ENCODE data around the gene AZU1.

Gene AZU1

DNA sequence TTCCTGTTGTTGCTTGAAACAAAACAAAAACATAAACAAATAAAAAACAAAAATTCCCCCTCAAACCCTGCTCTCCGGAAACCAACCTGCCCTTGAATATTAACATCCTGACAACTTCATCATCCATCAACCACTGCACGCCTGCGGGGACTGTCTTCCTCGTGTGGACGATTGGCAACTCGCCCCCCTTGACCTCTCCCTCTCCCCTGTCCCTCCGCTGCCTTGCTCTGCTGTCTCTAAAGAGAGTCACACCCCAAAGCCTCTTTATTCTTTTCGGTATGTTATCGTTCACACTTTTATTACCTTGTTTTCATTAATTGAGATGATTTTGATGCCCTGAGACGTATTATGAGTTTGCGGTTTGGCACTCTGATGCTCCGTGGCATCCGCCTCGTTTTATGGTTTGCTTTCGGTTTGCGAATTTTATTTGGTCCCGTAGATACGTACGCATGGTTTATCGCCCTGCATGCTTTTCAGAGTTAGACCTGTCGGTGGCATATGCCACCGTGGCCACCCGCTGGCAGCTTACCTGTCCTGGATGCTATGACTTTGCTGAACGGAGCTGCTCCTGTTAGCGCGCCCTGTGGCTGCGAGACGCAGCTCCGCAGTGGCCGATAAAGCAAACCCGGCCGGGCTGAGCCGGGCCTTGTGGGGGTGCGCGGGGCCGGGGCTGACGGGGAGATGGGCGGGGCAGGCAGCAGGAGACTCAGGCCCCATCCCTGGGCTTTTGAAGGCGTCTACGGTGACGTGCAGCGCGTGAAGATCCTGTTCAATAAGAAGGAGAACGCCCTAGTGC lies 19.8 kb upstream of the AZU1 start:
- peak overlapping the region; percentile 37 for H3K4me3 Mint-ChIP-seq
- H3K9me3 Mint-ChIP-seq = no peaks in the 10 kb centered on the region
- peak overlapping the region; percentile 44 for H3K27ac Mint-ChIP-seq (ENCODE audit: low read depth)
- H3K27me3 Mint-ChIP-seq = no peaks in the 10 kb centered on the region
- DNase-seq (ENCODE audit: low spot score in 2 of 2) = no peak
- peaks cover 74% of the 10 kb centered on the region for H3K36me3 Mint-ChIP-seq (ENCODE audit: insufficient read depth)
- ATAC-seq (replicated peaks; ENCODE audit: extremely low read depth, poor library complexity, severe bottlenecking) = no peak
- peaks cover 20% of the 10 kb centered on the region for H3K4me1 Mint-ChIP-seq

GRCh38 chr19:808423-808775 lies 19.2 kb upstream of the AZU1 start:
- H3K4me1 Mint-ChIP-seq = peaks cover 14% of the 10 kb centered on the region
- peak overlapping the region; percentile 44 for H3K27ac Mint-ChIP-seq (ENCODE audit: low read depth)

GRCh38 chr19:810077-810855 lies 17.4 kb upstream of the AZU1 start:
- Mint-ChIP-seq H3K27me3 (no peaks in the 10 kb centered on the region), H3K27ac (ENCODE audit: low read depth) (no peak overlapping the region), H3K36me3 (ENCODE audit: insufficient read depth) (peaks cover 70% of the 10 kb centered on the region), H3K9me3 (no peaks in the 10 kb centered on the region), H3K4me3 (no peak overlapping the region), H3K4me1 (peaks cover 10% of the 10 kb centered on the region)
- DNase-seq (ENCODE audit: low spot score in 2 of 2) = no peak
- no peak for ATAC-seq (replicated peaks; ENCODE audit: extremely low read depth, poor library complexity, severe bottlenecking)

More at GRCh38 chr19:808423-808775, 19.2 kb upstream of the AZU1 start:
- H3K4me3 Mint-ChIP-seq = no peak overlapping the region
- H3K9me3 Mint-ChIP-seq = no peaks in the 10 kb centered on the region
- H3K36me3 Mint-ChIP-seq (ENCODE audit: insufficient read depth) = peaks cover 70% of the 10 kb centered on the region
- no peaks in the 10 kb centered on the region for H3K27me3 Mint-ChIP-seq
- DNase-seq (ENCODE audit: low spot score in 2 of 2) (no peak), ATAC-seq (replicated peaks; ENCODE audit: extremely low read depth, poor library complexity, severe bottlenecking) (no peak)

- Mint-ChIP-seq H3K4me1 (peaks cover 10% of the 10 kb centered on the region), H3K27me3 (no peaks in the 10 kb centered on the region), H3K9me3 (no peaks in the 10 kb centered on the region), H3K36me3 (ENCODE audit: insufficient read depth) (peaks cover 69% of the 10 kb centered on the region), H3K27ac (ENCODE audit: low read depth) (peak overlapping the region; percentile 44), H3K4me3 (no peak overlapping the region)
- ATAC-seq (replicated peaks; ENCODE audit: extremely low read depth, poor library complexity, severe bottlenecking) (no peak), DNase-seq (ENCODE audit: low spot score in 2 of 2) (no peak)
Measured at GRCh38 chr19:810883-811489, 16.7 kb upstream of the AZU1 start.

- H3K27ac Mint-ChIP-seq (ENCODE audit: low read depth) = peak overlapping the region; percentile 44
- no peaks in the 10 kb centered on the region for H3K27me3 Mint-ChIP-seq
- no peak overlapping the region for H3K4me3 Mint-ChIP-seq
- ATAC-seq (replicated peaks; ENCODE audit: extremely low read depth, poor library complexity, severe bottlenecking) (no peak), DNase-seq (ENCODE audit: low spot score in 2 of 2) (no peak)
- peaks cover 10% of the 10 kb centered on the region for H3K4me1 Mint-ChIP-seq
- no peaks in the 10 kb centered on the region for H3K9me3 Mint-ChIP-seq
- H3K36me3 Mint-ChIP-seq (ENCODE audit: insufficient read depth) = peaks cover 70% of the 10 kb centered on the region
Measured at GRCh38 chr19:811506-812048, 16.1 kb upstream of the AZU1 start.

GRCh38 chr19:812049-812746 lies 15.4 kb upstream of the AZU1 start:
- Mint-ChIP-seq H3K36me3 (ENCODE audit: insufficient read depth) (peaks cover 65% of the 10 kb centered on the region), H3K4me3 (no peak overlapping the region), H3K27me3 (no peaks in the 10 kb centered on the region), H3K9me3 (no peaks in the 10 kb centered on the region), H3K27ac (ENCODE audit: low read depth) (peak overlapping the region; percentile 44), H3K4me1 (peaks cover 8% of the 10 kb centered on the region)
- DNase-seq (ENCODE audit: low spot score in 2 of 2) (no peak), ATAC-seq (replicated peaks; ENCODE audit: extremely low read depth, poor library complexity, severe bottlenecking) (no peak)

DNA sequence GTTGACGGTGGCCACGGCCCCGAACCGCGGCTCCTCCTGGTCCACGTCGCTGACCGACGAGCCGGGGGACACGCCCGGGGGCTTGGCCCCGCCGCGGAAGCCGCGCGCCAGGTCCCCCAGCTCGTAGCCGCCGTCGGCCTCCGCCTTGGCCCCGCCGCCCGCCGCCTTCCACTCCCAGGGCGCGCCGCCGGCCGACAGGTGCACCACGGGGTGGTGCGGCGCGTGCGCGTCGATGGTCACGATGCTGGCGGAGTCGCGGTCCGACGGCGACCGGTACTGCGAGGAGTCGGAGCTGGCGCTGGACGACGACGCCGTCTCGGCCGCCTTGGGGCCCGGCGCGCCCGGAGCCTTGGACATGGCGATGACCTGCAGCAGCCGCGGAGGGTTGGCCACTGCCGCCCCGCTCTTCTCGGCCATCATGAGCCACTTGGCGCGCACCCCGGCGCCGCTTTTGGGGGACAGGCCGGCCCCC lies 14.9 kb upstream of the AZU1 start:
- ATAC-seq (replicated peaks; ENCODE audit: extremely low read depth, poor library complexity, severe bottlenecking) = no peak
- no peak for DNase-seq (ENCODE audit: low spot score in 2 of 2)
- no peaks in the 10 kb centered on the region for H3K27me3 Mint-ChIP-seq
- H3K27ac Mint-ChIP-seq (ENCODE audit: low read depth) = no peak overlapping the region
- no peaks in the 10 kb centered on the region for H3K9me3 Mint-ChIP-seq
- H3K4me3 Mint-ChIP-seq = no peak overlapping the region
- peaks cover 2% of the 10 kb centered on the region for H3K4me1 Mint-ChIP-seq
- H3K36me3 Mint-ChIP-seq (ENCODE audit: insufficient read depth) = peaks cover 59% of the 10 kb centered on the region

- H3K36me3 Mint-ChIP-seq (ENCODE audit: insufficient read depth) = peaks cover 56% of the 10 kb centered on the region
- H3K27ac Mint-ChIP-seq (ENCODE audit: low read depth) = peak overlapping the region; percentile 75
- ATAC-seq (replicated peaks; ENCODE audit: extremely low read depth, poor library complexity, severe bottlenecking) = no peak
Measured at GRCh38 chr19:813219-814151, 14.2 kb upstream of the AZU1 start.

DNA sequence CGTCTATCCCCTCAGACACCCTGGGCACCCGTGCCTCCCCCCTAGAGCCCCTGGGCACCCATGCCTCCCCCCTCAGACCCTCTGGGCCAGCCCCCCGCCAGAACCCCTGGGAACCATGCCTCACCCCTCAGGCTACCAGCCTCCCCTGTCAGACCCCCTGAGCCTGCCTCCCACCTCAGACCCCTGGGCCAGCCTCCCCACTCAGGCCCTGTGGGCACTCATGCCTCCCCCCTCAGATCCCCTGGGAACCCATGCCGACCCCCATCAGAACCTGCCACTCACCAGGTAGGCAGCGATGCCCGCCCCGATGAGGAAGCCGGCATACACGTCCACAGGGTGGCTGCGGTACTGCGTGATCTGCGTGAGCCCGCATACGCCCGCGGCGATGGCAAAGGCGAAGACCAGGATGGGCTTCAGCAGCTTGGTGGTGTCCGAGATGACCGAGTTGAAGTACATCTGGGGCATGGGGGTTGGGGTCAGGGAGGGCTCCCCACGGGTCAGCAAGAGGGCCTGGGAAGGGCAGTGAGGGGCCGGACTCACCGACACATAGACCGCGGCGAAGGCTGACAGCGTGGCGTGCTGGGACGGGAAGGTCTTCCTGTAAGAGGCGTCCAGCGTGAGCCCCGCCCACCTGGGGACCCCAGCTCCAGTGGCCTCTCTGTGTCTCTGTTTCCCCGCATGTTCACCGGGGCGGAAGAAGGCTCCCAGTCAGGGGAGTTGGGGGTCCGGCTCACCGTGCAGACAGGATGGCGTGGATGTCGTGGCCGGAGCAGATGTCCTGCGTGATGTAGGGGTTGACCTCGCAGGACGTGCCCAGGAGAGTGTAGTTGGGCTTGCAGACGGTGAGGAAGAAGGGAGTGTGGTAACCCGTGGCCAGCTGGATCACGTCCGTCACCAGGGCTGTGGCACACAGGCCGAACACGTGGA lies 13.2 kb upstream of the AZU1 start:
- H3K9me3 Mint-ChIP-seq = no peaks in the 10 kb centered on the region
- ATAC-seq (replicated peaks; ENCODE audit: extremely low read depth, poor library complexity, severe bottlenecking) = peak; percentile 20
- no peak overlapping the region for H3K4me3 Mint-ChIP-seq
- H3K27ac Mint-ChIP-seq (ENCODE audit: low read depth) = peak overlapping the region; percentile 29
- DNase-seq (ENCODE audit: low spot score in 2 of 2) = no peak
- peaks cover 50% of the 10 kb centered on the region for H3K36me3 Mint-ChIP-seq (ENCODE audit: insufficient read depth)
- no peaks in the 10 kb centered on the region for H3K27me3 Mint-ChIP-seq
- no peaks in the 10 kb centered on the region for H3K4me1 Mint-ChIP-seq

More at GRCh38 chr19:813219-814151, 14.2 kb upstream of the AZU1 start:
- no peaks in the 10 kb centered on the region for H3K4me1 Mint-ChIP-seq
- no peaks in the 10 kb centered on the region for H3K9me3 Mint-ChIP-seq
- peak overlapping the region; percentile 13 for H3K4me3 Mint-ChIP-seq
- no peak for DNase-seq (ENCODE audit: low spot score in 2 of 2)
- H3K27me3 Mint-ChIP-seq = no peaks in the 10 kb centered on the region

GRCh38 chr19:815079-815774 lies 12.4 kb upstream of the AZU1 start:
- DNase-seq (ENCODE audit: low spot score in 2 of 2) = no peak
- no peak overlapping the region for H3K4me3 Mint-ChIP-seq
- H3K9me3 Mint-ChIP-seq = no peaks in the 10 kb centered on the region
- H3K36me3 Mint-ChIP-seq (ENCODE audit: insufficient read depth) = peaks cover 43% of the 10 kb centered on the region
- H3K27ac Mint-ChIP-seq (ENCODE audit: low read depth) = peak overlapping the region; percentile 66
- ATAC-seq (replicated peaks; ENCODE audit: extremely low read depth, poor library complexity, severe bottlenecking) = no peak
- H3K4me1 Mint-ChIP-seq = no peaks in the 10 kb centered on the region
- H3K27me3 Mint-ChIP-seq = no peaks in the 10 kb centered on the region

All from central memory CD8-positive, alpha-beta T cell (primary cell).